HepG2 (cell line): ENCODE measurements around the gene CLASP1. TPM values are rescaled to one million over a fixed set of nuclear protein-coding genes. Genes with fewer than 3 reads are reported as not detected.

Source experiments
- ATF6 ChIP-seq: sonication (generic); formaldehyde crosslinking; conservative IDR thresholded peaks from 2 replicates; pipeline ENCODE4 v1.4.0; 2020; ENCODE audit warnings: missing genetic modification reagents
- CSRNP1 ChIP-seq: sonication (generic); formaldehyde crosslinking; IDR thresholded peaks from 2 replicates; pipeline ENCODE4 v1.8.1; 2023; ENCODE audit warnings: mild to moderate bottlenecking, missing genetic modification reagents
- EHMT2 ChIP-seq: fragments of 200-600 bp; sonication (generic); IDR thresholded peaks from 2 replicates; pipeline ENCODE4 v1.7.0; 2017; ENCODE audit warnings: antibody characterized with exemption, low read depth, low read length, borderline replicate concordance
- MBNL3 ChIP-seq: fragments of 250-450 bp; sonication (Bioruptor Pico); conservative IDR thresholded peaks from 2 replicates; pipeline ENCODE4 v1.8.0; 2022; ENCODE audit warnings: mild to moderate bottlenecking, inconsistent platforms
- NFKBIZ ChIP-seq: IDR thresholded peaks from 2 replicates; pipeline ENCODE4 v1.6.1; 2018; ENCODE audit warnings: missing genetic modification reagents, missing compliant biosample characterization
- NPAS2 ChIP-seq: sonication (generic); formaldehyde crosslinking; IDR thresholded peaks from 2 replicates; pipeline ENCODE4 v1.8.0; 2022; ENCODE audit warnings: mild to moderate bottlenecking, missing genetic modification reagents, borderline replicate concordance
- PBX3 ChIP-seq: sonication (generic); formaldehyde crosslinking; IDR thresholded peaks from 2 replicates; pipeline ENCODE4 v1.8.1; 2023; ENCODE audit warnings: missing genetic modification reagents, inconsistent platforms, borderline replicate concordance
- PHF21A ChIP-seq: sonication (generic); formaldehyde crosslinking; IDR thresholded peaks from 2 replicates; pipeline ENCODE4 v1.5.0; 2020; ENCODE audit warnings: mild to moderate bottlenecking, missing genetic modification reagents
- RFXANK ChIP-seq: IDR thresholded peaks from 2 replicates; pipeline ENCODE4 v1.6.1; 2016
- SOX5 ChIP-seq: IDR thresholded peaks from 2 replicates; pipeline ENCODE4 v1.6.1; 2016; ENCODE audit warnings: borderline replicate concordance
- THAP11 ChIP-seq: IDR thresholded peaks from 2 replicates; pipeline ENCODE4 v1.6.1; 2016; ENCODE audit warnings: missing biosample characterization, missing genetic modification reagents
- THAP7 ChIP-seq: sonication (generic); formaldehyde crosslinking; IDR thresholded peaks from 2 replicates; pipeline ENCODE4 v1.8.1; 2023; ENCODE audit warnings: mild to moderate bottlenecking, missing genetic modification reagents
- ZMYM4 ChIP-seq: sonication (generic); formaldehyde crosslinking; IDR thresholded peaks from 2 replicates; pipeline ENCODE4 v1.8.1; 2023; ENCODE audit warnings: mild to moderate bottlenecking, missing genetic modification reagents
- ZNF160 ChIP-seq: sonication (generic); formaldehyde crosslinking; IDR thresholded peaks from 2 replicates; pipeline ENCODE4 v1.8.0; 2022; ENCODE audit warnings: mild to moderate bottlenecking, inconsistent platforms, missing genetic modification reagents
- ZNF543 ChIP-seq: sonication (generic); formaldehyde crosslinking; IDR thresholded peaks from 2 replicates; pipeline ENCODE4 v1.4.0; 2020; ENCODE audit warnings: mild to moderate bottlenecking, missing genetic modification reagents
- ZNF557 ChIP-seq: sonication (generic); formaldehyde crosslinking; IDR thresholded peaks from 2 replicates; pipeline ENCODE4 v1.4.0; 2020; ENCODE audit warnings: missing genetic modification reagents
- ZNF564 ChIP-seq: sonication (generic); formaldehyde crosslinking; IDR thresholded peaks from 2 replicates; pipeline ENCODE4 v1.8.1; 2023; ENCODE audit warnings: mild to moderate bottlenecking, missing genetic modification reagents
- ZNF609 ChIP-seq: sonication (generic); formaldehyde crosslinking; IDR thresholded peaks from 2 replicates; pipeline ENCODE4 v1.4.0; 2020; ENCODE audit warnings: mild to moderate bottlenecking, missing genetic modification reagents, borderline replicate concordance
- ZNF816 ChIP-seq: sonication (generic); formaldehyde crosslinking; IDR thresholded peaks from 2 replicates; pipeline ENCODE4 v1.8.0; 2022; ENCODE audit warnings: missing genetic modification reagents, mild to moderate bottlenecking, borderline replicate concordance
- ZNF879 ChIP-seq: sonication (generic); formaldehyde crosslinking; IDR thresholded peaks from 2 replicates; pipeline ENCODE4 v1.8.1; 2023; ENCODE audit warnings: missing genetic modification reagents
- polyA plus RNA-seq, 8 experiments: library from polyadenylated mRNA; depleted of rRNA in 3 of 8; stranded (reverse) in 7 of 8; unstranded in 1 of 8; fragments of >200 nt; fragmentation: Illumina TruSeq in 4 of 8; extraction: Trizol in 4 of 8; gene quantifications; 2 replicates each; pipeline versions ENCODE4 v1.2.1 to v1.2.3, GENCODE V29; 2011 to 2016; ENCODE audit warnings: low read depth in 4 of 8, missing spikeins in 1 of 8, mixed read lengths in 1 of 8; ENCODE audit not compliant: insufficient read depth in 1 of 8
- total RNA-seq, 5 experiments: library from RNA; depleted of rRNA; stranded (reverse); fragments of >200 nt; fragmentation: Illumina TruSeq; extraction: Trizol; gene quantifications; 2 replicates each; pipeline ENCODE4 v1.2.3, GENCODE V29; 2016; ENCODE audit warnings: low read depth in 1 of 5

Gene CLASP1
- total and polyA plus RNA-seq, 2 of the 13 experiments (the other 11 are each of a cell fraction or from before 2014, with no cell fraction given): 11.7 to 47.9 TPM

- no peak; the same call in 1 of the 2 replicates for TF ChIP-seq ZNF609 (CRISPR knock-in tag)
- TF ChIP-seq RFXANK (CRISPR knock-in tag): no peak
- TF ChIP-seq CSRNP1 (CRISPR knock-in tag): peak; percentile 22; the same call in 1 of the 2 replicates
- no peak for TF ChIP-seq ZNF816 (CRISPR knock-in tag)
- TF ChIP-seq ZNF879: no peak
- TF ChIP-seq ZNF564: no peak
- no peak for TF ChIP-seq ZMYM4
- TF ChIP-seq ZNF160 (CRISPR knock-in tag): no peak; the same call in 1 of the 2 replicates
- TF ChIP-seq SOX5: no peak
- no peak for TF ChIP-seq ZNF557
- no peak for TF ChIP-seq EHMT2
- no peak for TF ChIP-seq ATF6 (CRISPR knock-in tag)
- TF ChIP-seq MBNL3: no peak
- no peak for TF ChIP-seq NPAS2
- TF ChIP-seq THAP7 (CRISPR knock-in tag): no peak; the same call in 1 of the 2 replicates
- 0 out of 2 replicates have a peak, but pooled peaks have one; percentile 63 for TF ChIP-seq NFKBIZ (CRISPR knock-in tag)
- no peak for TF ChIP-seq THAP11
- TF ChIP-seq PHF21A (CRISPR knock-in tag): no peak; the same call in 1 of the 2 replicates
- TF ChIP-seq PBX3: no peak
- no peak for TF ChIP-seq ZNF543 (CRISPR knock-in tag)
These were observed 119.0 kb downstream of the CLASP1 start (continued) for GRCh38 chr2:121530212-121530705.
